ENCODE results near the gene KCNMB2. TPM values are rescaled to one million over a fixed set of nuclear protein-coding genes. Genes with fewer than 3 reads are reported as not detected.

Gene KCNMB2
- total RNA-seq, 2 donors from 2014 or later, result not detected

DNA sequence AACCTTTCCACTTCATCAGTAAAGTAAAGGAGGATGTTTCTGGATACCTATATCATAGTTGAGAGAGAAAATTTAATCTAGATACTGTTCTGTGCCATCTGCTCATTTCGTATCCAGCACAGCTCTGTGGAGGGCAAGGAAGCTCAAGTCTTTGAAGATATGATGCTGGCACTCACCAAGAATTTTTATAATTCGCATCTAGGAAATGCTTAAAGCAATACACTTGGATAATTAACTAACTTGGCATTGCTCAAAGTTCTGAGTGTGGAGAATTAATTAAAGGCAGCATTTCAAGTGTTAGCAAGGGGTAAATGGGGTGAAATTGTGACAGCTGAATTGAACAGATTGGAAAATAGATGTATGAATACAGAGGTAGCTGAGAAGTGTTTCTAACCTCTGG is 213.2 kb downstream of the KCNMB2 start:
- WGBS, 2 experiments (ENCODE audit: insufficient coverage in 1 of 2, insufficient read length in 1 of 2), result 93 to 94% methylated on average over 2 of the region's 2 CpGs
- no peaks in the 10 kb centered on the region for H3K36me3 ChIP-seq (ENCODE audit: control insufficient read depth, insufficient read depth, low read length)
- Mint-ChIP-seq H3K27me3 (ENCODE audit: insufficient read depth) (peaks cover under 1% of the 10 kb centered on the region), H3K4me1 (peaks cover 2% of the 10 kb centered on the region), H3K27ac (no peak overlapping the region), H3K9me3 (peaks cover 22% of the 10 kb centered on the region), H3K4me3 (no peak overlapping the region), H3K36me3 (ENCODE audit: low read depth) (peaks cover 12% of the 10 kb centered on the region)
- DNase-seq, result no peak
- H3K9ac ChIP-seq (ENCODE audit: extremely low read depth, low read length, poor library complexity, severe bottlenecking), result no peak overlapping the region
- no peak overlapping the region for H3K27ac ChIP-seq (ENCODE audit: low read depth, low read length)
- H3K27me3 ChIP-seq (ENCODE audit: control insufficient read depth, insufficient read depth, low read length, poor library complexity, severe bottlenecking), result peaks cover 7% of the 10 kb centered on the region
- no peak overlapping the region for H3K4me3 ChIP-seq (ENCODE audit: low read length)
- TF ChIP-seq, protein P1, sequence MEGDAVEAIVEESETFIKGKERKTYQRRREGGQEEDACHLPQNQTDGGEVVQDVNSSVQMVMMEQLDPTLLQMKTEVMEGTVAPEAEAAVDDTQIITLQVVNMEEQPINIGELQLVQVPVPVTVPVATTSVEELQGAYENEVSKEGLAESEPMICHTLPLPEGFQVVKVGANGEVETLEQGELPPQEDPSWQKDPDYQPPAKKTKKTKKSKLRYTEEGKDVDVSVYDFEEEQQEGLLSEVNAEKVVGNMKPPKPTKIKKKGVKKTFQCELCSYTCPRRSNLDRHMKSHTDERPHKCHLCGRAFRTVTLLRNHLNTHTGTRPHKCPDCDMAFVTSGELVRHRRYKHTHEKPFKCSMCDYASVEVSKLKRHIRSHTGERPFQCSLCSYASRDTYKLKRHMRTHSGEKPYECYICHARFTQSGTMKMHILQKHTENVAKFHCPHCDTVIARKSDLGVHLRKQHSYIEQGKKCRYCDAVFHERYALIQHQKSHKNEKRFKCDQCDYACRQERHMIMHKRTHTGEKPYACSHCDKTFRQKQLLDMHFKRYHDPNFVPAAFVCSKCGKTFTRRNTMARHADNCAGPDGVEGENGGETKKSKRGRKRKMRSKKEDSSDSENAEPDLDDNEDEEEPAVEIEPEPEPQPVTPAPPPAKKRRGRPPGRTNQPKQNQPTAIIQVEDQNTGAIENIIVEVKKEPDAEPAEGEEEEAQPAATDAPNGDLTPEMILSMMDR (conservative IDR thresholded peaks at IDR 0.05), result no peak
- H3K9me3 ChIP-seq (ENCODE audit: control insufficient read depth, low read length), result no peaks in the 10 kb centered on the region
- H3K4me1 ChIP-seq (ENCODE audit: control insufficient read depth, insufficient read depth, low read length), result no peaks in the 10 kb centered on the region

DNA sequence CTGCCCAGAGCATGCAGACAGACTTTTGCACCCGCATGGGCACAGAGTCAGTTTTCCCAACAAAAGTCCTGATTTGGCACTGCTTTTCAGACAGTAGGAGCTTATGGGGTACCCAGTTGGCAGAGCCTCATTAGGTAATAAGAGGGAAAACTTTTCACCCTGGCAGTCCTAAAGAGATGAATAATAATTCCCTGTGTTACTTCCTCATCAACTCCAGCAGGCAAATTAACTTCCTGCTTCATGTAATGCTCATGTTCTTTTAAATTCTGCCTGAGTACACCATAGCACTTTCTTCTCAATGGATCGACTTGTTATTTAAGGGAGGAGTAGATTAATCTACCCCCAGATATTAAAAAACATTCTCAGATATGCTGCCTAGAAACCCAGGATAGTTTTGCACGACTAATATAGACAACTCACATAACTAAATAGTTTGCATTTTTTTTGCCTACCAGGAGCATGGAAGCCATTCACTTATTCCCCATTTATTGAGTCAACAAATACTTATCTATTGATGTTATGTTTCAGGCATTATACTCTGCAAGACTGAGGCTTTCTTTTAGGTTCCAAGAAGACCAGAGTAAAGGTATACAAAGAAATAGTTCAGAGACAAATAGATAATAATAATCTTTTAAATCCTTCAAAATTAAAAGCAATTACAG is 214.5 kb downstream of the KCNMB2 start:
- Mint-ChIP-seq H3K4me3 (no peak overlapping the region), H3K27ac (no peak overlapping the region)
- TF ChIP-seq, protein P1 (conservative IDR thresholded peaks at IDR 0.05), result no peak

DNA sequence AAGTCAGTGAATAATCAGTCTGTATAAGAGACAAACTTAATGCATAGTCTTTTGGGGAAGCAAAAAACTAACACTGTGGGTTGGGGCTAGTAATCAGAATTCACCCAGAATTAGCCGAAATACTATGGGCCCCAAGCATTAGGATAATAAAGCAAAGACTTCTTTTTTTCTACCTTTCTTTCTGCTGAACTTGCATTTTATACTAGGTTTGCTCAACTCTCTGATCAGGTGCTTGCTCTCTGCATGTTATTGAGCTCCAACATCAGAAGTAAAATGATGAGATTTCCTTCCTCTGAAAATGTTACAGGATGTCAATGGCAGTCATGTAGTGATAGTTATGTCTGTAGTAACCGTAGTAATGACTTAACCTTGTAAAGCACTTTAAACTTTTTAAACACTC is 216.6 kb downstream of the KCNMB2 start:
- Mint-ChIP-seq H3K27me3 (ENCODE audit: insufficient read depth) (no peaks in the 10 kb centered on the region), H3K4me3 (no peak overlapping the region), H3K9me3 (no peaks in the 10 kb centered on the region), H3K27ac (no peak overlapping the region), H3K36me3 (ENCODE audit: low read depth) (no peaks in the 10 kb centered on the region), H3K4me1 (peaks cover 2% of the 10 kb centered on the region)
- Histone ChIP-seq H3K27me3 (ENCODE audit: control insufficient read depth, insufficient read depth, low read length, poor library complexity, severe bottlenecking) (peaks cover 5% of the 10 kb centered on the region), H3K9ac (ENCODE audit: extremely low read depth, low read length, poor library complexity, severe bottlenecking) (no peak overlapping the region), H3K9me3 (ENCODE audit: control insufficient read depth, low read length) (no peaks in the 10 kb centered on the region), H3K27ac (ENCODE audit: low read depth, low read length) (no peak overlapping the region), H3K4me3 (ENCODE audit: low read length) (no peak overlapping the region), H3K4me1 (ENCODE audit: control insufficient read depth, insufficient read depth, low read length) (no peaks in the 10 kb centered on the region), H3K36me3 (ENCODE audit: control insufficient read depth, insufficient read depth, low read length) (no peaks in the 10 kb centered on the region)
- DNase-seq, result no peak
- 92 to 100% methylated on average over 1 to 2 of the region's 2 CpGs for WGBS, 2 experiments (ENCODE audit: insufficient coverage in 1 of 2, insufficient read length in 1 of 2)
- TF ChIP-seq, protein P1 (conservative IDR thresholded peaks at IDR 0.05), result no peak

More for the DNA sequence above, 214.5 kb downstream of the KCNMB2 start:
- no peak for DNase-seq
- Histone ChIP-seq H3K27ac (ENCODE audit: low read depth, low read length) (no peak overlapping the region), H3K27me3 (ENCODE audit: control insufficient read depth, insufficient read depth, low read length, poor library complexity, severe bottlenecking) (peaks cover 5% of the 10 kb centered on the region), H3K4me1 (ENCODE audit: control insufficient read depth, insufficient read depth, low read length) (no peaks in the 10 kb centered on the region), H3K9me3 (ENCODE audit: control insufficient read depth, low read length) (no peaks in the 10 kb centered on the region), H3K9ac (ENCODE audit: extremely low read depth, low read length, poor library complexity, severe bottlenecking) (no peak overlapping the region), H3K4me3 (ENCODE audit: low read length) (no peak overlapping the region), H3K36me3 (ENCODE audit: control insufficient read depth, insufficient read depth, low read length) (no peaks in the 10 kb centered on the region)
- H3K36me3 Mint-ChIP-seq (ENCODE audit: low read depth), result peaks cover 6% of the 10 kb centered on the region
- H3K27me3 Mint-ChIP-seq (ENCODE audit: insufficient read depth), result no peaks in the 10 kb centered on the region
- 89 to 94% methylated on average over 2 to 3 of the region's 3 CpGs for WGBS, 2 experiments (ENCODE audit: insufficient coverage in 1 of 2, insufficient read length in 1 of 2)
- peaks cover 13% of the 10 kb centered on the region for H3K9me3 Mint-ChIP-seq
- H3K4me1 Mint-ChIP-seq, result peaks cover 2% of the 10 kb centered on the region
